OCI-LY1 (cell line): Measurements from ENCODE around the gene TSPAN10.

ENCODE experiments used
- H2AFZ ChIP-seq: fragments of 200-600 bp; sonication (generic), shearing (Covaris generic); 2 replicates; pipeline ENCODE4 v1.6.0; 2014; ENCODE audit warnings: antibody characterized with exemption, mild to moderate bottlenecking, low read length
- H3F3A ChIP-seq: fragments of 200-600 bp; sonication (generic), shearing (Covaris generic); 2 replicates; pipeline ENCODE4 v1.6.0; 2014; ENCODE audit warnings: mild to moderate bottlenecking, antibody characterized with exemption, low read length, moderate library complexity; ENCODE audit not compliant: insufficient read depth
- H3K27ac ChIP-seq: fragments of 200-600 bp; sonication (generic); 2 replicates; pipeline ENCODE4 v1.5.1; 2014; ENCODE audit warnings: low read length, mixed run types, mild to moderate bottlenecking, low read depth; ENCODE audit not compliant: poor library complexity, severe bottlenecking
- H3K27me3 ChIP-seq: fragments of 200-600 bp; sonication (generic); 2 replicates; pipeline ENCODE4 v1.6.0; 2014; ENCODE audit warnings: antibody characterized with exemption, mild to moderate bottlenecking, low read length, moderate library complexity; ENCODE audit not compliant: insufficient read depth
- H3K36me3 ChIP-seq: fragments of 200-600 bp; sonication (generic); 2 replicates; pipeline ENCODE4 v1.6.1; 2014; ENCODE audit warnings: mild to moderate bottlenecking, antibody characterized with exemption, low read length, moderate library complexity, mixed read lengths; ENCODE audit not compliant: insufficient read depth
- H3K4me1 ChIP-seq: fragments of 200-600 bp; sonication (generic); 2 replicates; pipeline ENCODE4 v1.5.1; 2014; ENCODE audit warnings: mild to moderate bottlenecking, low read length, moderate library complexity; ENCODE audit not compliant: insufficient read depth, severe bottlenecking
- H3K4me2 ChIP-seq: fragments of 200-600 bp; sonication (generic), shearing (Covaris generic); 2 replicates; pipeline ENCODE4 v1.6.1; 2014; ENCODE audit warnings: low read length
- H3K4me3 ChIP-seq: fragments of 200-600 bp; sonication (generic); 2 replicates; pipeline ENCODE4 v1.5.1; 2014; ENCODE audit warnings: low read length, low read depth, mild to moderate bottlenecking, mixed read lengths; ENCODE audit not compliant: poor library complexity, severe bottlenecking
- H3K79me2 ChIP-seq: fragments of 200-600 bp; shearing (Covaris generic); 2 replicates; pipeline ENCODE4 v1.6.1; 2016; ENCODE audit warnings: mixed run types, low read length, mixed read lengths; ENCODE audit not compliant: insufficient read depth
- H3K9ac ChIP-seq: fragments of 200-600 bp; sonication (generic), shearing (Covaris generic); 2 replicates; pipeline ENCODE4 v1.6.1; 2014; ENCODE audit warnings: mild to moderate bottlenecking, low read length, mixed read lengths
- H3K9me2 ChIP-seq: fragments of 200-600 bp; sonication (generic), shearing (Covaris generic); 2 replicates; pipeline ENCODE4 v1.6.1; 2014; ENCODE audit warnings: low read depth, mild to moderate bottlenecking, low read length, mixed read lengths
- H3K9me3 ChIP-seq: fragments of 200-600 bp; shearing (Covaris generic); 2 replicates; pipeline ENCODE4 v1.6.1; 2014; ENCODE audit warnings: low read length, mixed read lengths
- H4K20me1 ChIP-seq: fragments of 200-600 bp; sonication (generic), shearing (Covaris generic); 2 replicates; pipeline ENCODE4 v1.6.0; 2016; ENCODE audit warnings: mild to moderate bottlenecking, low read length; ENCODE audit not compliant: insufficient read depth
- EZH2 ChIP-seq: fragments of 200-600 bp; sonication (generic), shearing (Covaris generic); IDR thresholded peaks from 2 replicates; pipeline ENCODE4 v1.8.0; 2017; ENCODE audit warnings: borderline replicate concordance, mixed run types, mild to moderate bottlenecking, antibody characterized with exemption, low read length, moderate library complexity, mixed read lengths
- TF ChIP-seq, protein P1 (sequence below): fragments of 200-600 bp; sonication (generic), shearing (Covaris generic); IDR thresholded peaks from 2 replicates; pipeline ENCODE4 v1.5.1; 2017; ENCODE audit warnings: mild to moderate bottlenecking, antibody characterized with exemption, low read length, moderate library complexity, mixed read lengths

Gene TSPAN10

DNA sequence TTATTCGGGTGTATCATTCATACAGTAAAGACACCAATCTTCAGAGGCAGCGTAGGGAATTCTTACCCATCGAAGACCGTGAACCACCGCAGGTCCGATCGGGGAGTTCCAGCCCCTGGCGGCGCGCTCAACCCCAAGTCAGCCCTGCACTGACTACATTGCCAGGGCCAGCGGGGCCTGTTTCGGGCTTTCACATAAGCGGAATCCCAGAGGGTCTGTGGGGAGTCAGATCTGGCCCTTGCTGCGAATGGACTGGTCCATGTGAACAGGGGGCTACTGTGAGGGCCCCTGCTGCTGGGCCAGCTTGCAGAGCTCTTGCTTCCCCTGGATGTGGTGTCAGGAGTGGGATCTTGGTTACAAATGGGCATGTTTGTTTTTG is 11.7 kb downstream of the TSPAN10 start:
- no peak for TF ChIP-seq EZH2
- TF ChIP-seq, protein P1, sequence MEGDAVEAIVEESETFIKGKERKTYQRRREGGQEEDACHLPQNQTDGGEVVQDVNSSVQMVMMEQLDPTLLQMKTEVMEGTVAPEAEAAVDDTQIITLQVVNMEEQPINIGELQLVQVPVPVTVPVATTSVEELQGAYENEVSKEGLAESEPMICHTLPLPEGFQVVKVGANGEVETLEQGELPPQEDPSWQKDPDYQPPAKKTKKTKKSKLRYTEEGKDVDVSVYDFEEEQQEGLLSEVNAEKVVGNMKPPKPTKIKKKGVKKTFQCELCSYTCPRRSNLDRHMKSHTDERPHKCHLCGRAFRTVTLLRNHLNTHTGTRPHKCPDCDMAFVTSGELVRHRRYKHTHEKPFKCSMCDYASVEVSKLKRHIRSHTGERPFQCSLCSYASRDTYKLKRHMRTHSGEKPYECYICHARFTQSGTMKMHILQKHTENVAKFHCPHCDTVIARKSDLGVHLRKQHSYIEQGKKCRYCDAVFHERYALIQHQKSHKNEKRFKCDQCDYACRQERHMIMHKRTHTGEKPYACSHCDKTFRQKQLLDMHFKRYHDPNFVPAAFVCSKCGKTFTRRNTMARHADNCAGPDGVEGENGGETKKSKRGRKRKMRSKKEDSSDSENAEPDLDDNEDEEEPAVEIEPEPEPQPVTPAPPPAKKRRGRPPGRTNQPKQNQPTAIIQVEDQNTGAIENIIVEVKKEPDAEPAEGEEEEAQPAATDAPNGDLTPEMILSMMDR = no peak
- Histone ChIP-seq H3K9ac (no peak overlapping the region), H3K36me3 (no peaks in the 10 kb centered on the region; the same call in 1 of the 2 replicates), H3K27ac (no peak overlapping the region), H3K79me2 (no peaks in the 10 kb centered on the region), H3F3A (no peaks in the 10 kb centered on the region), H3K4me3 (no peak overlapping the region), H3K9me3 (no peaks in the 10 kb centered on the region), H3K9me2 (no peaks in the 10 kb centered on the region), H2AFZ (no peak overlapping the region), H3K4me2 (no peak overlapping the region), H3K4me1 (peaks cover 10% of the 10 kb centered on the region), H3K27me3 (peaks cover 24% of the 10 kb centered on the region), H4K20me1 (no peaks in the 10 kb centered on the region)

- Histone ChIP-seq H3K9me2 (no peaks in the 10 kb centered on the region), H3K4me3 (no peak overlapping the region), H3K4me1 (peaks cover 10% of the 10 kb centered on the region), H3K9ac (no peak overlapping the region), H2AFZ (no peak overlapping the region), H3K27ac (no peak overlapping the region), H3K9me3 (no peaks in the 10 kb centered on the region), H3K27me3 (peaks cover 23% of the 10 kb centered on the region), H3K79me2 (no peaks in the 10 kb centered on the region), H3F3A (no peaks in the 10 kb centered on the region), H4K20me1 (no peaks in the 10 kb centered on the region), H3K36me3 (no peaks in the 10 kb centered on the region; the same call in 1 of the 2 replicates), H3K4me2 (no peak overlapping the region)
- TF ChIP-seq, protein P1 = no peak
- TF ChIP-seq EZH2 = no peak
Measured at GRCh38 chr17:81650951-81651350, 14.0 kb downstream of the TSPAN10 start.

DNA sequence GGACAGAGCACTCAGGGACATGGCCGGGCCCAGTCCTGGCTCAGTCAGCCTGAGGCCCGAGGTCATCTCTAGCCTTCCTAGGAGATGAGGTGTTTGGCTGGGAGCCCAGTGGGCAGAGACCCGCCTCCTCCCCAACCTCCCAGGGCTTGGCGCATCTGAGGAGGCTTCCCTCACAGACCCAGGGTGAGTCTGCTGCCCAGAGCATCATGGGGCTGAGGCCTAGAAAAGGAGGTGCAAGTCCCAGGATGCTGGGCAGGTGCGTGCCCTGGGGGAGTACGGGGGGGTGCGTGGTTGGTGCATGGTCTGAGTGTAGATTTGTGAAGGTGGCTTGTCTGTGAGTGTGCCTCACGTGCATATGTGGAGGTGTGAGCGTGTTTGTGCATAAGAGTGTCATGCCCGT is 14.7 kb downstream of the TSPAN10 start:
- no peaks in the 10 kb centered on the region; the same call in 1 of the 2 replicates for H3K36me3 ChIP-seq
- H3K79me2 ChIP-seq = no peaks in the 10 kb centered on the region
- H3K9me3 ChIP-seq = no peaks in the 10 kb centered on the region
- no peak overlapping the region for H3K4me2 ChIP-seq
- no peaks in the 10 kb centered on the region for H3K9me2 ChIP-seq
- no peak overlapping the region for H3K4me3 ChIP-seq
- H3K27me3 ChIP-seq = peaks cover 23% of the 10 kb centered on the region
- H3K27ac ChIP-seq = no peak overlapping the region
- H4K20me1 ChIP-seq = no peaks in the 10 kb centered on the region
- TF ChIP-seq, protein P1 = no peak
- no peak for TF ChIP-seq EZH2
- no peak overlapping the region for H3K9ac ChIP-seq
- peaks cover 10% of the 10 kb centered on the region for H3K4me1 ChIP-seq
- no peaks in the 10 kb centered on the region for H3F3A ChIP-seq
- H2AFZ ChIP-seq = no peak overlapping the region
